Daoy (cell line): Measurements from ENCODE around the gene ALOX12B. TPM values are rescaled to one million over a fixed set of nuclear protein-coding genes. Genes with fewer than 3 reads are reported as not detected.
A peak's percentile ranks its signal among the peaks of the same experiment; 100 is the strongest.
"Not testable (repeated sequence)": the region's sequence is repeated elsewhere in the genome, so short reads cannot be mapped to it uniquely, and the experiment has no call there.

ENCODE experiments used
- DNase-seq: peaks from one replicate; pipeline ENCODE4 v3.0.0-alpha.2; 2015; ENCODE audit warnings: low read depth
- total RNA-seq: library from RNA; depleted of rRNA; stranded (reverse); fragments of >200 nt; shearing (Covaris generic); gene quantifications from 2 replicates; pipeline ENCODE4 v1.2.3, GENCODE V29; 2014; rRNA removed

Gene ALOX12B
- total RNA-seq, 1 experiment from 2014 or later: not detected

GRCh38 chr17:8044819-8045810, 42.4 kb downstream of the ALOX12B start:
- DNase-seq: no peak

GRCh38 chr17:8041979-8042378, 45.5 kb downstream of the ALOX12B start:
- no peak for DNase-seq

- DNase-seq: peak; percentile 34
Measured at GRCh38 chr17:8041249-8041928, 46.1 kb downstream of the ALOX12B start.

GRCh38 chr17:8039611-8040168, 47.8 kb downstream of the ALOX12B start:
- DNase-seq: no peak

- DNase-seq: no peak
Measured at GRCh38 chr17:8038954-8039610, 48.4 kb downstream of the ALOX12B start, which contains the start of gene ALOX15B. ALOX15B (plus strand) TSS chr17:8039059; CDS start chr17:8039156, 97 bp downstream.

- no peak for DNase-seq
Measured at GRCh38 chr17:8032442-8032841, 55.1 kb downstream of the ALOX12B start.

- no peak for DNase-seq
Measured at GRCh38 chr17:8031950-8032349, 55.6 kb downstream of the ALOX12B start.

GRCh38 chr17:8031261-8031661, 56.3 kb downstream of the ALOX12B start:
- no peak for DNase-seq

GRCh38 chr17:8029121-8029520, 58.4 kb downstream of the ALOX12B start:
- DNase-seq: peak; percentile 54

GRCh38 chr17:8025176-8025911, 62.2 kb downstream of the ALOX12B start:
- DNase-seq: no peak

- not testable (repeated sequence) for DNase-seq
Measured at GRCh38 chr17:8024161-8024560, 63.4 kb downstream of the ALOX12B start.

Other genes starting within 250 kb of the ALOX12B start
- 0.46 TPM in 1 of 2 replicates, not detected in the other for gene TMEM88, start 232.7 kb downstream of the ALOX12B start, total RNA-seq
- gene NAA38, start 230.2 kb downstream of the ALOX12B start, total RNA-seq: 99.2 and 136 TPM in 2 replicates
- 5.5 and 6.7 TPM in 2 replicates for gene CYB5D1, start 229.7 kb downstream of the ALOX12B start, total RNA-seq
- gene CHD3, start 198.9 kb downstream of the ALOX12B start, total RNA-seq: 27.5 and 31.8 TPM in 2 replicates
- 0.54 and 1.6 TPM in 2 replicates for gene RNF227, start 171.4 kb downstream of the ALOX12B start, total RNA-seq
- 0.29 and 2.5 TPM in 2 replicates for gene KCNAB3, start 157.9 kb downstream of the ALOX12B start, total RNA-seq
- gene TRAPPC1, start 155.8 kb downstream of the ALOX12B start, total RNA-seq: 5.4 and 13.1 TPM in 2 replicates
- 14.9 and 22.0 TPM in 2 replicates for gene CNTROB, start 155.5 kb downstream of the ALOX12B start, total RNA-seq
- under 0.01 TPM in 1 of 2 replicates, not detected in the other for gene GUCY2D, start 85.1 kb downstream of the ALOX12B start, total RNA-seq
- gene ALOX15B, start 48.7 kb downstream of the ALOX12B start, total RNA-seq: not detected in 2 replicates
- gene ALOXE3, start 30.8 kb upstream of the ALOX12B start, total RNA-seq: 0.03 TPM in 1 of 2 replicates, not detected in the other
- 0.40 and 0.92 TPM in 2 replicates for gene HES7, start 36.4 kb upstream of the ALOX12B start, total RNA-seq
- gene PER1, start 64.7 kb upstream of the ALOX12B start, total RNA-seq: 0.74 and 1.9 TPM in 2 replicates
- gene VAMP2, start 75.2 kb upstream of the ALOX12B start, total RNA-seq: 2.7 and 3.5 TPM in 2 replicates
- 23.4 TPM in 2 replicates for gene TMEM107, start 88.7 kb upstream of the ALOX12B start, total RNA-seq
- gene BORCS6, start 102.5 kb upstream of the ALOX12B start, total RNA-seq: 3.3 and 3.6 TPM in 2 replicates
- 105 and 136 TPM in 2 replicates for gene AURKB, start 122.9 kb upstream of the ALOX12B start, total RNA-seq
- gene CTC1, start 160.3 kb upstream of the ALOX12B start, total RNA-seq: 1.7 and 1.8 TPM in 2 replicates
- gene PFAS, start 161.6 kb upstream of the ALOX12B start, total RNA-seq: 35.1 and 37.1 TPM in 2 replicates
- gene RANGRF, start 201.0 kb upstream of the ALOX12B start, total RNA-seq: 6.9 and 10.6 TPM in 2 replicates
- gene SLC25A35, start 207.7 kb upstream of the ALOX12B start, total RNA-seq: 0.63 and 0.86 TPM in 2 replicates
- gene ARHGEF15, start 222.5 kb upstream of the ALOX12B start, total RNA-seq: not detected in 2 replicates